ENCODE results near the gene C3orf33. TPM values are rescaled to one million over a fixed set of nuclear protein-coding genes. Genes with fewer than 3 reads are reported as not detected.
"Not testable (repeated sequence)": the region's sequence is repeated elsewhere in the genome, so short reads cannot be mapped to it uniquely, and the experiment has no call there.

Gene C3orf33
- total and polyA plus RNA-seq, 2 of the 8 experiments (the other 6 are each of a cell fraction or from before 2014, with no cell fraction given): 3.4 to 4.5 TPM

DNA sequence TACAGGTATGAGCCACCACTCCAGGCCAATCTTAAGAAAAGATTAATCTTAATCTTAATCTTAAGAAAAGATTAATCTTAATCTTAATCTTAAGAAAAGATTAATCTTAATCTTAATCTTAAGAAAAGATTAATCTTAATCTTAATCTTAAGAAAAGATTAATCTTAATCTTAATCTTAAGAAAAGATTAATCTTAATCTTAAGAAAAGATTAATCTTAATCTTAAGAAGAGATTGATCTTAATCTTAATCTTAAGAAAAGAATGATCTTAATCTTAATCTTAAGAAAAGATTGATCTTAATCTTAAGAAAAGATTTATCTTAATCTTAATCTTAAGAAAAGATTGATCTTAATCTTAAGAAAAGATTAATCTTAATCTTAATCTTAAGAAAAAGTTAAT lies 7.1 kb upstream of the C3orf33 start:
- DNase-seq (ENCODE audit: low read depth in 1 of 2, low spot score in 2 of 2); H4K20me1 ChIP-seq (replicated peaks in 1 of 2; ENCODE audit: control insufficient read depth in 1 of 2, insufficient read depth in 2 of 2, low read length in 2 of 2); H3K56ac ChIP-seq (replicated peaks; ENCODE audit: insufficient read length, low read depth, low read length); H3K9ac ChIP-seq (replicated peaks in 1 of 4; ENCODE audit: extremely low read depth in 1 of 4, low read depth in 3 of 4, low read length in 3 of 4); H2BK20ac ChIP-seq (ENCODE audit: low read length); H2AFZ ChIP-seq (ENCODE audit: low read length); H3K18ac ChIP-seq (ENCODE audit: extremely low read depth, low read length); H3K4me1 ChIP-seq (replicated peaks in 1 of 4; ENCODE audit: control insufficient read depth in 3 of 4, insufficient read depth in 4 of 4, low read length in 3 of 4); H3K27ac ChIP-seq (ENCODE audit: low read depth, low read length); H3K4me3 ChIP-seq (ENCODE audit: extremely low read depth in 1 of 4, insufficient read depth in 2 of 4, low read depth in 3 of 4, low read length in 4 of 4); H3K23me2 ChIP-seq (ENCODE audit: low read depth, low read length); H3K9me3 ChIP-seq (ENCODE audit: insufficient read depth in 2 of 2, low read depth in 1 of 2, low read length in 1 of 2); H4K5ac ChIP-seq (ENCODE audit: insufficient read length, low read depth, low read length); CTCF ChIA-PET (ENCODE audit: partially characterized antibody); FAIRE-seq; H2BK15ac ChIP-seq (ENCODE audit: low read length); POLR2A ChIA-PET (ENCODE audit: partially characterized antibody); H2AK5ac ChIP-seq (ENCODE audit: low read depth, low read length); H2BK12ac ChIP-seq (ENCODE audit: low read depth, low read length); H4K91ac ChIP-seq (replicated peaks; ENCODE audit: insufficient read length, low read length); H3K79me2 ChIP-seq (ENCODE audit: control insufficient read depth in 1 of 2, insufficient read depth in 2 of 2, low read length in 2 of 2); H3K4ac ChIP-seq (replicated peaks; ENCODE audit: insufficient read length, low read depth, low read length); H3K4me2 ChIP-seq (ENCODE audit: insufficient read depth in 1 of 2, low read depth in 2 of 2, low read length in 2 of 2); H3K79me1 ChIP-seq (ENCODE audit: low read depth, low read length); H4K8ac ChIP-seq (ENCODE audit: extremely low read depth, insufficient read depth, low read length); H3K27me3 ChIP-seq (replicated peaks in 1 of 4; ENCODE audit: control insufficient read depth in 3 of 4, extremely low read depth in 1 of 4, insufficient read depth in 3 of 4, low read length in 3 of 4); H2BK120ac ChIP-seq (replicated peaks; ENCODE audit: low read depth, low read length); H3K14ac ChIP-seq (ENCODE audit: insufficient read length); H2BK5ac ChIP-seq (ENCODE audit: low read depth, low read length); H3K36me3 ChIP-seq (ENCODE audit: control insufficient read depth in 2 of 4, insufficient read depth in 4 of 4, low read length in 3 of 4); H3K23ac ChIP-seq (ENCODE audit: insufficient read length): not testable (repeated sequence)

Data from H1 (cell line).